HepG2 (cell line): ENCODE measurements around the gene ATP1A1. TPM values are rescaled to one million over a fixed set of nuclear protein-coding genes. Genes with fewer than 3 reads are reported as not detected.

ENCODE experiments used
- ATAC-seq: fragments of 200-7000 bp; cut with Tn5 transposase; 3 replicates; pipeline ENCODE4 v1.9.1; 2020; ENCODE audit warnings: mild to moderate bottlenecking, moderate library complexity
- BruUV-seq: library from RNA; stranded (reverse); fragments of 400-500 nt; replicated peaks from 2 replicates; lab custom pipeline; 2021; lab: Mats Ljungman, UMichigan
- CTCF ChIA-PET: fragments of 300-600 bp; formaldehyde crosslinking; extraction: SDS; loops from one replicate; lab custom pipeline; 2021; ENCODE audit warnings: low total read pairs, inconsistent platforms, low intra/inter-chr PET ratio; lab: Yijun Ruan, JAX
- POLR2A ChIA-PET: fragments of 350-600 bp; sonication (Branson Sonifier 250); formaldehyde crosslinking; loops from one replicate; lab custom pipeline; 2020; ENCODE audit warnings: antibody characterized with exemption, inconsistent platforms; lab: Yijun Ruan, JAX
- DNase-seq: peaks from one replicate; pipeline ENCODE4 v3.0.0-alpha.2; 2015; ENCODE audit warnings: low spot score
- FAIRE-seq: peaks from 3 replicates; lab custom pipeline; 2011; peaks lifted over from hg19 to GRCh38; lab: Jason Lieb, UNC
- H2AFZ ChIP-seq: one replicate; pipeline ENCODE4 v1.6.1; 2011; ENCODE audit warnings: low read length, inconsistent platforms
- H3K27ac ChIP-seq: fragments of 300-600 bp; 3 replicates; pipeline ENCODE4 v1.8.0; 2011; ENCODE audit warnings: mixed run types, mild to moderate bottlenecking, mixed read lengths, low read length, inconsistent platforms; ENCODE audit not compliant: insufficient read depth; ENCODE audit errors: extremely low read length
- H3K27me3 ChIP-seq, 2 experiments: fragments of 200-600 bp in 1 of 2; 2 replicates in 1 of 2; 3 replicates in 1 of 2; pipeline versions ENCODE4 v1.6.0 to v1.8.0; 2011; ENCODE audit warnings: low read length in 2 of 2, mild to moderate bottlenecking in 2 of 2, moderate library complexity in 2 of 2, inconsistent platforms in 1 of 2; ENCODE audit not compliant: insufficient read depth in 2 of 2, control insufficient read depth in 1 of 2
- H3K36me3 ChIP-seq, 2 experiments: fragments of 200-600 bp in 1 of 2; replicated peaks in 1 of 2; 2 replicates in 1 of 2; 3 replicates in 1 of 2; pipeline versions ENCODE4 v1.5.1 to v1.8.0; 2011; ENCODE audit warnings: low read length in 2 of 2, inconsistent platforms in 1 of 2; ENCODE audit not compliant: insufficient read depth in 2 of 2, control insufficient read depth in 1 of 2
- H3K4me1 ChIP-seq: 2 replicates; pipeline ENCODE4 v1.5.1; 2012; ENCODE audit warnings: low read length, inconsistent platforms; ENCODE audit not compliant: insufficient read depth
- H3K4me2 ChIP-seq: 2 replicates; pipeline ENCODE4 v1.6.0; 2011; ENCODE audit warnings: low read depth, low read length, inconsistent platforms
- H3K4me3 ChIP-seq, 3 experiments: fragments of 200-600 bp in 1 of 3; sonication (generic), shearing (Covaris generic) in 1 of 3; replicated peaks in 1 of 3; 2 replicates each; pipeline ENCODE4 v1.5.1; 2011 to 2016; ENCODE audit warnings: low read length in 3 of 3, inconsistent platforms in 2 of 3, low read depth in 2 of 3, mild to moderate bottlenecking in 2 of 3, control low read depth in 1 of 3, mixed read lengths in 1 of 3; ENCODE audit not compliant: insufficient read depth in 1 of 3
- H3K79me2 ChIP-seq: one replicate; pipeline ENCODE4 v1.6.1; 2011; ENCODE audit warnings: low read length, inconsistent platforms; ENCODE audit not compliant: insufficient read depth
- H3K9ac ChIP-seq: 2 replicates; pipeline ENCODE4 v1.6.0; 2011; ENCODE audit warnings: mild to moderate bottlenecking, low read depth, low read length, inconsistent platforms; ENCODE audit not compliant: insufficient read depth
- H3K9me3 ChIP-seq: 2 replicates; pipeline ENCODE4 v1.5.1; 2012; ENCODE audit warnings: mild to moderate bottlenecking, low read length
- H4K20me1 ChIP-seq: 2 replicates; pipeline ENCODE4 v1.6.0; 2011; ENCODE audit warnings: inconsistent platforms, mild to moderate bottlenecking, low read length, moderate library complexity; ENCODE audit not compliant: insufficient read depth
- BRD4 ChIP-seq: sonication (generic); formaldehyde crosslinking; IDR thresholded peaks from 2 replicates; pipeline ENCODE4 v1.4.0; 2020; ENCODE audit warnings: missing genetic modification reagents
- IRF2 ChIP-seq: IDR thresholded peaks from 2 replicates; pipeline ENCODE4 v1.6.1; 2018; ENCODE audit warnings: missing genetic modification reagents, missing compliant biosample characterization
- KAT2B ChIP-seq: fragments of 150-350 bp; IDR thresholded peaks from 2 replicates; pipeline ENCODE4 v1.6.1; 2014; ENCODE audit warnings: low read depth, low read length, borderline replicate concordance
- KDM1A ChIP-seq: IDR thresholded peaks from 2 replicates; pipeline ENCODE4 v1.6.1; 2016; ENCODE audit warnings: missing compliant biosample characterization
- POLR2G ChIP-seq: fragments of 200-400 bp; formaldehyde crosslinking; IDR thresholded peaks from 2 replicates; pipeline ENCODE4 v1.6.1; 2018; ENCODE audit warnings: mild to moderate bottlenecking, low read depth, low read length, moderate library complexity
- TBP ChIP-seq: sonication (generic); formaldehyde crosslinking; IDR thresholded peaks from 2 replicates; pipeline ENCODE4 v1.5.0; 2020; ENCODE audit warnings: missing genetic modification reagents
- TGIF2 ChIP-seq: IDR thresholded peaks from 2 replicates; pipeline ENCODE4 v1.6.1; 2016; ENCODE audit warnings: control low read depth, missing compliant biosample characterization
- ZNF101 ChIP-seq: sonication (generic); formaldehyde crosslinking; IDR thresholded peaks from 2 replicates; pipeline ENCODE4 v1.4.0; 2020; ENCODE audit warnings: mild to moderate bottlenecking, low read depth, missing genetic modification reagents, borderline replicate concordance
- ZNF703 ChIP-seq: sonication (generic); formaldehyde crosslinking; IDR thresholded peaks from 2 replicates; pipeline ENCODE4 v1.5.1; 2020; ENCODE audit warnings: missing genetic modification reagents, mild to moderate bottlenecking, moderate library complexity, borderline replicate concordance
- WGBS: methylation state at CpG from one replicate; pipeline ENCODE4 v1.1.6; 2017; ENCODE audit warnings: low lambda C conversion rate; 5-methylcytosine and 5-hydroxymethylcytosine counted together
- in situ Hi-C: cut with HindIII; loops from 2 replicates; pipeline ENCODE4 v1.10.0; 2017; ENCODE audit warnings: low pct_unique_long_range_greater_than_20kb; ENCODE audit not compliant: extremely low pct_ligation_motif_present
- intact Hi-C: fragments of 100-400 bp; cut with micrococcal nuclease; formaldehyde crosslinking; loops from one replicate; pipeline ENCODE4 v1.10.0; 2022; ENCODE audit not compliant: unreplicated experiment
- polyA plus RNA-seq, 8 experiments: library from polyadenylated mRNA; depleted of rRNA in 3 of 8; stranded (reverse) in 7 of 8; unstranded in 1 of 8; fragments of >200 nt; fragmentation: Illumina TruSeq in 4 of 8; extraction: Trizol in 4 of 8; gene quantifications; 2 replicates each; pipeline versions ENCODE4 v1.2.1 to v1.2.3, GENCODE V29; 2011 to 2016; ENCODE audit warnings: low read depth in 4 of 8, missing spikeins in 1 of 8, mixed read lengths in 1 of 8; ENCODE audit not compliant: insufficient read depth in 1 of 8
- total RNA-seq, 5 experiments: library from RNA; depleted of rRNA; stranded (reverse); fragments of >200 nt; fragmentation: Illumina TruSeq; extraction: Trizol; gene quantifications; 2 replicates each; pipeline ENCODE4 v1.2.3, GENCODE V29; 2016; ENCODE audit warnings: low read depth in 1 of 5
- TF ChIP-seq, protein P1 (sequence below): sonication (generic); formaldehyde crosslinking; IDR thresholded peaks from 2 replicates; pipeline ENCODE4 v1.4.0; 2020; ENCODE audit warnings: missing genetic modification reagents, low read depth, mild to moderate bottlenecking, borderline replicate concordance

Gene ATP1A1
- total and polyA plus RNA-seq, 2 of the 13 experiments (the other 11 are each of a cell fraction or from before 2014, with no cell fraction given), result 280 to 705 TPM

DNA sequence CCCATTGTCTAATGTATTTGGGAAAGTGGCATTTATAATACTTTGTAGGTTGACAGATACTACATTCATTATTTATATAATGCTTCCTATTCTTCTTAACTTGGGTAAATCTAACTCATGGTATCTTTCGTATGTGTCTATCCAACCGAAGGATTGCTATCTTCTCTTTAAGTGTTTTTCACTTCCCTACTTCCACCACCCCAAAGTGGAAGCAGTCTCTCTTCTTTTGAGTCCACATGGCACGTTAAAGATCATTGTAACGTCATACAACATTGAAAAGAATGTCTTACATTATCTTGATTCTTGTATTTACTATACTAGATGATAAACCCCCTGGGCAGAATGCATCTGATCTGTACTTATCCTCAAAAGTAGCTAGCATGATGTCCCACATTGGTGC is 21.2 kb downstream of the ATP1A1 start:
- Histone ChIP-seq H3K4me2 (no peak overlapping the region), H3K27me3 (no peaks in the 10 kb centered on the region), H3K36me3 (peaks cover 48 to 98% of the 10 kb centered on the region in 2 experiments), H4K20me1 (peaks cover 4% of the 10 kb centered on the region), H3K9ac (no peak overlapping the region), H3K27ac (peak overlapping the region; percentile 41), H3K79me2 (peaks cover 8% of the 10 kb centered on the region), H2AFZ (no peak overlapping the region), H3K4me3 (no peak overlapping the region), H3K4me1 (peaks cover 37% of the 10 kb centered on the region), H3K9me3 (no peaks in the 10 kb centered on the region)
- intact Hi-C loops (loop anchor here (5.0 kb wide), 1 partner anchor 257 kb away; no protein-coding TSS in a partner anchor), in situ Hi-C loops (no loop called here)
- ATAC-seq (no peak), DNase-seq (no peak), FAIRE-seq (no peak)
- TF ChIP-seq, protein P1, sequence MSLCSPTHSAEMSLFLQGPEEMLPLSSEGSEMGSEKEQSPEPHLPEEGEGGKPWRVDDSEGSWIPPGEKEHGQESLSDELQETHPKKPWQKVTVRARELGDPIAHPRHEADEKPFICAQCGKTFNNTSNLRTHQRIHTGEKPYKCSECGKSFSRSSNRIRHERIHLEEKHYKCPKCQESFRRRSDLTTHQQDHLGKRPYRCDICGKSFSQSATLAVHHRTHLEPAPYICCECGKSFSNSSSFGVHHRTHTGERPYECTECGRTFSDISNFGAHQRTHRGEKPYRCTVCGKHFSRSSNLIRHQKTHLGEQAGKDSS (CRISPR knock-in tag), result no peak
- TF ChIP-seq ZNF703, result no peak
- no peak for TF ChIP-seq KAT2B
- POLR2A ChIA-PET, result no interaction called here
- WGBS, result 97% methylated on average over 4 of the region's 4 CpGs
- BruUV-seq, result no TSS peak
- CTCF ChIA-PET, result no interaction called here

DNA sequence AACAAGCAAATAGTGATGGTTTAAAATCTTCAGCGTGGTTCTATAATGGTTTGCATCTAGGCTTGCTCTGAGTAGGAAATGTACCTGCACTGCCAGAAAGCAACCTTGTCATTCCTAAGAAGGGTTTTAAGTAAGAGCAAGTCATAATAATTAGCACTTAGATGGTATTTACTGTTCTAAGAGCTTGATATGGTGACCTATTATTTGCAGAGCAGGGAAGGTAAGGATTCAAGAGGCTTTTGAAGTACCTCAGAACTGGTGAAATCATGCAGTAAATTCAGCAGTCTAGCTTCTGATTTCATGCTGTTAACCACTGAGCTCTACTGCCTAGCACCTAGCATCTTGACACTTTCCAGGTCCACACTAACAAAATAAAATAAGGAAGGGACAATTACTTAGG is 23.7 kb downstream of the ATP1A1 start:
- H3K4me3 ChIP-seq, result no peak overlapping the region
- intact Hi-C loops (no loop called here), in situ Hi-C loops (no loop called here)
- no peak overlapping the region for H3K27ac ChIP-seq
- H3K4me2 ChIP-seq, result no peak overlapping the region
- ChIA-PET POLR2A (no interaction called here), CTCF (no interaction called here)
- no peaks in the 10 kb centered on the region for H3K9me3 ChIP-seq
- H4K20me1 ChIP-seq, result no peaks in the 10 kb centered on the region; the same call in 1 of the 2 replicates
- H3K9ac ChIP-seq, result no peak overlapping the region
- WGBS, result 92% methylated on average over 1 of the region's 1 CpG
- FAIRE-seq, result no peak
- no peak overlapping the region for H2AFZ ChIP-seq
- H3K79me2 ChIP-seq, result no peaks in the 10 kb centered on the region
- no peak for DNase-seq
- H3K4me1 ChIP-seq, result peaks cover 24% of the 10 kb centered on the region
- H3K27me3 ChIP-seq, result no peaks in the 10 kb centered on the region
- no peak for ATAC-seq
- no peak for TF ChIP-seq IRF2 (CRISPR knock-in tag)
- peak; percentile 24; the same call in 1 of the 2 replicates for TF ChIP-seq POLR2G
- TF ChIP-seq TGIF2 (CRISPR knock-in tag), result no peak
- no peak for TF ChIP-seq KDM1A (CRISPR knock-in tag)
- TF ChIP-seq BRD4, result no peak
- TF ChIP-seq TBP (CRISPR knock-in tag), result no peak
- no peak for TF ChIP-seq ZNF101 (CRISPR knock-in tag)
- H3K36me3 ChIP-seq, result peaks cover 59 to 98% of the 10 kb centered on the region in 2 experiments
- no TSS peak for BruUV-seq
